ENCODE measurements around the gene TOMM20. TPM values are rescaled to one million over a fixed set of nuclear protein-coding genes. Genes with fewer than 3 reads are reported as not detected.
A peak's percentile ranks its signal among the peaks of the same experiment; 100 is the strongest.

The TOMM20 gene
- total RNA-seq, 1 experiment from 2014 or later, result 151 TPM

- no peak overlapping the region for H3K4me3 Mint-ChIP-seq (ENCODE audit: low read depth, unreplicated experiment)
- no peak for TF ChIP-seq CTCF (IDR thresholded peaks at IDR 0.05; ENCODE audit: unreplicated experiment)
- no peaks in the 10 kb centered on the region for H3K9me3 Mint-ChIP-seq (ENCODE audit: low read depth, unreplicated experiment)
- peak; percentile 94 for DNase-seq
- BruUV-seq (replicated peaks), result no TSS peak
- H3K27ac Mint-ChIP-seq (ENCODE audit: unreplicated experiment), result no peak overlapping the region
- no peaks in the 10 kb centered on the region for H3K27me3 Mint-ChIP-seq (ENCODE audit: unreplicated experiment)
- H3K4me1 Mint-ChIP-seq (ENCODE audit: low read depth, unreplicated experiment), result peaks cover 30% of the 10 kb centered on the region
- intact Hi-C loops (cut with micrococcal nuclease; ENCODE audit: unreplicated experiment), result loop anchor here (1.0 to 5.0 kb wide), 4 partner anchors 82 to 355 kb away; no protein-coding TSS in a partner anchor
- peaks cover 32% of the 10 kb centered on the region for H3K36me3 Mint-ChIP-seq (ENCODE audit: insufficient read depth, unreplicated experiment)
- CTCF ChIA-PET, result interaction anchor here (0.5 to 1.9 kb wide), 10 partner anchors 10 to 1172 kb away, joined by 3 to 10 read pairs (median 4); no protein-coding TSS in a partner anchor
Measured at GRCh38 chr1:235079443-235080296, 49.0 kb downstream of the TOMM20 start.

GRCh38 chr1:235078480-235079381, 49.9 kb downstream of the TOMM20 start:
- Mint-ChIP-seq H3K36me3 (ENCODE audit: insufficient read depth, unreplicated experiment) (peaks cover 38% of the 10 kb centered on the region), H3K4me1 (ENCODE audit: low read depth, unreplicated experiment) (peaks cover 25% of the 10 kb centered on the region), H3K27ac (ENCODE audit: unreplicated experiment) (no peak overlapping the region), H3K9me3 (ENCODE audit: low read depth, unreplicated experiment) (no peaks in the 10 kb centered on the region), H3K4me3 (ENCODE audit: low read depth, unreplicated experiment) (no peak overlapping the region), H3K27me3 (ENCODE audit: unreplicated experiment) (no peaks in the 10 kb centered on the region)
- CTCF ChIA-PET, result interaction anchor here (1.0 to 1.9 kb wide), 7 partner anchors 11 to 583 kb away, joined by 3 to 7 read pairs (median 4); no protein-coding TSS in a partner anchor
- no peak for TF ChIP-seq CTCF (IDR thresholded peaks at IDR 0.05; ENCODE audit: unreplicated experiment)
- BruUV-seq (replicated peaks), result no TSS peak
- no peak for DNase-seq
- intact Hi-C loops (cut with micrococcal nuclease; ENCODE audit: unreplicated experiment), result loop anchor here (1.0 to 5.0 kb wide), 4 partner anchors 81 to 354 kb away; no protein-coding TSS in a partner anchor

- Mint-ChIP-seq H3K27me3 (ENCODE audit: unreplicated experiment) (no peaks in the 10 kb centered on the region), H3K27ac (ENCODE audit: unreplicated experiment) (no peak overlapping the region), H3K4me1 (ENCODE audit: low read depth, unreplicated experiment) (peaks cover 22% of the 10 kb centered on the region), H3K4me3 (ENCODE audit: low read depth, unreplicated experiment) (no peak overlapping the region), H3K36me3 (ENCODE audit: insufficient read depth, unreplicated experiment) (peaks cover 39% of the 10 kb centered on the region), H3K9me3 (ENCODE audit: low read depth, unreplicated experiment) (no peaks in the 10 kb centered on the region)
- intact Hi-C loops (cut with micrococcal nuclease; ENCODE audit: unreplicated experiment), result loop anchor here (2.0 to 5.0 kb wide), 2 partner anchors 211 to 353 kb away; no protein-coding TSS in a partner anchor
- TF ChIP-seq CTCF (IDR thresholded peaks at IDR 0.05; ENCODE audit: unreplicated experiment), result no peak
- DNase-seq, result no peak
- BruUV-seq (replicated peaks), result no TSS peak
- CTCF ChIA-PET, result no interaction called here
Measured at GRCh38 chr1:235077571-235078479, 50.8 kb downstream of the TOMM20 start.

Measured in Calu3 (cell line).